ENCODE data around the gene PPP1R9B.
A peak's percentile ranks its signal among the peaks of the same experiment; 100 is the strongest.

The PPP1R9B gene

GRCh38 chr17:50122945-50123344 lies 27.5 kb downstream of the PPP1R9B start (continued):
- TF ChIP-seq ESRRG (CRISPR knock-in tag; IDR thresholded peaks at IDR 0.05): no peak
- TF ChIP-seq ZNF565 (CRISPR knock-in tag; conservative IDR thresholded peaks at IDR 0.05; ENCODE audit: low read depth): no peak
- no peak for TF ChIP-seq RARB (CRISPR knock-in tag; IDR thresholded peaks at IDR 0.05)
- TF ChIP-seq CSRNP3 (CRISPR knock-in tag; IDR thresholded peaks at IDR 0.05): no peak

- no peak for TF ChIP-seq TOX (CRISPR knock-in tag; IDR thresholded peaks at IDR 0.05; ENCODE audit: borderline replicate concordance)
- TF ChIP-seq RARB (CRISPR knock-in tag; IDR thresholded peaks at IDR 0.05): no peak
- TF ChIP-seq ZNF70 (CRISPR knock-in tag; IDR thresholded peaks at IDR 0.05): no peak
- no peak for TF ChIP-seq TSHZ2 (CRISPR knock-in tag; IDR thresholded peaks at IDR 0.05)
- TF ChIP-seq ZFP3 (CRISPR knock-in tag; IDR thresholded peaks at IDR 0.05): no peak
- no peak for TF ChIP-seq ZC3H10 (CRISPR knock-in tag; IDR thresholded peaks at IDR 0.05)
- TF ChIP-seq PPARA (CRISPR knock-in tag; IDR thresholded peaks at IDR 0.05; ENCODE audit: borderline replicate concordance): no peak
- no peak for TF ChIP-seq ESRRG (CRISPR knock-in tag; IDR thresholded peaks at IDR 0.05)
- TF ChIP-seq, protein P1, sequence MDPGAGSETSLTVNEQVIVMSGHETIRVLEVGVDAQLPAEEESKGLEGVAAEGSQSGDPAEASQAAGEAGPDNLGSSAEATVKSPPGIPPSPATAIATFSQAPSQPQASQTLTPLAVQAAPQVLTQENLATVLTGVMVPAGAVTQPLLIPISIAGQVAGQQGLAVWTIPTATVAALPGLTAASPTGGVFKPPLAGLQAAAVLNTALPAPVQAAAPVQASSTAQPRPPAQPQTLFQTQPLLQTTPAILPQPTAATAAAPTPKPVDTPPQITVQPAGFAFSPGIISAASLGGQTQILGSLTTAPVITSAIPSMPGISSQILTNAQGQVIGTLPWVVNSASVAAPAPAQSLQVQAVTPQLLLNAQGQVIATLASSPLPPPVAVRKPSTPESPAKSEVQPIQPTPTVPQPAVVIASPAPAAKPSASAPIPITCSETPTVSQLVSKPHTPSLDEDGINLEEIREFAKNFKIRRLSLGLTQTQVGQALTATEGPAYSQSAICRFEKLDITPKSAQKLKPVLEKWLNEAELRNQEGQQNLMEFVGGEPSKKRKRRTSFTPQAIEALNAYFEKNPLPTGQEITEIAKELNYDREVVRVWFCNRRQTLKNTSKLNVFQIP (CRISPR knock-in tag; IDR thresholded peaks at IDR 0.05; ENCODE audit: borderline replicate concordance, low read depth): no peak
- no peak for TF ChIP-seq CSRNP3 (CRISPR knock-in tag; IDR thresholded peaks at IDR 0.05)
- no peak for TF ChIP-seq PATZ1 (CRISPR knock-in tag; IDR thresholded peaks at IDR 0.05; ENCODE audit: borderline replicate concordance)
- no peak for TF ChIP-seq CSDC2 (CRISPR knock-in tag; IDR thresholded peaks at IDR 0.05)
- no peak for TF ChIP-seq ZNF565 (CRISPR knock-in tag; conservative IDR thresholded peaks at IDR 0.05; ENCODE audit: low read depth)
- no peak for TF ChIP-seq OSR1 (CRISPR knock-in tag; IDR thresholded peaks at IDR 0.05)
- no peak for ATAC-seq
Observed at GRCh38 chr17:50120475-50121253, 29.8 kb downstream of the PPP1R9B start.

- no peak for ATAC-seq
Observed at GRCh38 chr17:50118828-50119218, 31.7 kb downstream of the PPP1R9B start.

DNA sequence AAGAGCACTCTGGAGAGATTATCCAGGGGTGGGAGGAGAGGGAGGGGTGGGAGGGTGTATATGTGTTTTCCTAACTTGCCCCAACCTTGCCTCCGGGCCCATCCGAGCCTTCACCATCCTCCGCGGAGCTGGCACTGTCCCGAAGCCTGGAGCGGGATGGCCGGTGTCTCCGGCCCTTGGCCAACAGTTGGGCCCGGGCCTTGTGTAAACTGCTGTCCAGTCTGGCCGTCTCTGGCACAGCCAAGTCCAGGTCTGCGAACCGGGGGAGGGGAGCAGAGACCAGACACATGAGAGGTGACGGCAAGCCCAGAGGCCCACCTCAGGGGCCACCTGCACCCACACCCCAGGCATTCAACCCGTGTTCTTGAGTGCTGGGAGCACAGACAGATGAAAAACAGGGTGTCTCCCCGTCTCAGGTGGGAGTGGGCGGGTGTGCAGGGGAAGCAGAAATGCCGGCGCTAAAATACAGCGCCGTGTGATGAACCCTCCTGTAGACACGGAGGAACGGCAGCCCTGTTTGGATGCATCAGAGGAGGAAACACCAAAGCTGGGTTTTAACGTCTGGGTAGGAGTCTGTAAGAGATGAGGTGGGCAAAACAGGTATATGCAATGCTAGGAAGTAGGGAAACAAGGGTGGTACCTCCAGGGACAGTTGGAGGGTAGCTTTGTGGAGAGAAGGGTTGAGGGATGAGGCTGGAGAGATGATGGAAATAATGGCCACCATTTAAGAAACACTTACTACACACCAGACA lies 32.2 kb downstream of the PPP1R9B start:
- TF ChIP-seq RARB (CRISPR knock-in tag; IDR thresholded peaks at IDR 0.05) (no peak), TSHZ2 (CRISPR knock-in tag; IDR thresholded peaks at IDR 0.05) (no peak), ZFP3 (CRISPR knock-in tag; IDR thresholded peaks at IDR 0.05) (peak; percentile 77; the same call in 1 of the 2 replicates), BACH2 (CRISPR knock-in tag; IDR thresholded peaks at IDR 0.05; ENCODE audit: borderline replicate concordance) (no peak)
- TF ChIP-seq, protein P1 (CRISPR knock-in tag; IDR thresholded peaks at IDR 0.05; ENCODE audit: borderline replicate concordance, low read depth): no peak
- ATAC-seq: no peak

More at GRCh38 chr17:50118828-50119218, 31.7 kb downstream of the PPP1R9B start:
- TF ChIP-seq TOX (CRISPR knock-in tag; IDR thresholded peaks at IDR 0.05; ENCODE audit: borderline replicate concordance): no peak
- TF ChIP-seq ZFP3 (CRISPR knock-in tag; IDR thresholded peaks at IDR 0.05): no peak
- TF ChIP-seq GLIS3 (CRISPR knock-in tag; IDR thresholded peaks at IDR 0.05): no peak

Data from SK-N-SH treated with all-trans-retinoic acid at 6 μM for 48 hours (cell line).